Erythroblast (primary cell): ENCODE data around the gene ZNF276.
A peak's percentile ranks its signal among the peaks of the same experiment; 100 is the strongest.

Source experiments
- DNase-seq, 2 experiments: peaks; one replicate each; lab custom pipeline; 2025; lab: John Stamatoyannopoulos, UW
- GATA1 ChIP-seq: IDR thresholded peaks from 2 replicates; pipeline ENCODE4 v1.6.1; 2011; ENCODE audit warnings: low read depth, mild to moderate bottlenecking, control low read depth, low read length, moderate library complexity
- POLR2A ChIP-seq: IDR thresholded peaks from 2 replicates; pipeline ENCODE4 v1.6.1; 2011; ENCODE audit warnings: mild to moderate bottlenecking, low read length

The ZNF276 gene

GRCh38 chr16:89716493-89716892 lies 4.8 kb upstream of the ZNF276 start:
- DNase-seq: no peak
- TF ChIP-seq GATA1 (no peak), POLR2A (no peak)

DNA sequence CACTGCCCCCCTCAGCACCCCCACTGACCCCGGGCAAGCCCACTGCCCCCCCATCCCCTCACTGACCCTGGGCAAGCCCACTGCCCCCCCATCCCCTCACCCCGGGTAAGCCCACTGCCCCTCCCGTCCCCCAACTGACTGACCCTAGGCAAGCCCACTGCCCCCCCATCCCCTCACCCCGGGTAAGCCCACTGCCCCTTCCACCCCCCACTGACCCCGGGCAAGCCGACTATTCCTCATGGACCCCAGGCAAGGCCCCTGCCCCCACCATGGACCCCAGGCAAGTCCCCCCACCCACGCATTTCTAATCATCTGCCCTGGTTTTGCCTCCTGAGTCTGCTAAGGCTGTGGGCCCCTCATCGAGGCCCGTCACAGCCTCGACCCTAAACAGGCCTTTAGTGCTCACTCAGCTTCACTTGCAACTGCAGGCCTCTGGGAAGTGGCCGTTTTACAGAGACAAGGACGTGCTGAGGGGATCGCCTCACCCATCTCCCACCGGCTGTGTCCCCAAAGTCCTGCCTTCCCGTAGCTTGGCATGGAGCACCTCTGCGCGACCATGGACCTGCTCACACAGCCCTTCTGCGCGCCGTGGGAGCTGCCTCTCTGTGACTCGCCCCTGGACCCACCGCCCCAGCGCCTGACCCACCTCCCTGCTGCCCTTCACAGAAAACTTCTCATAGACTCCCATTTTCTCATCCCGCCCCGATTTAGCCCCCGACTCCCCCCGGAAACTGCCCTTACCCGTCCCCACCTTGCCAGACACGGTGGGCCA lies 4.2 kb upstream of the ZNF276 start:
- no peak for DNase-seq
- no peak for TF ChIP-seq GATA1
- no peak for TF ChIP-seq POLR2A

DNA sequence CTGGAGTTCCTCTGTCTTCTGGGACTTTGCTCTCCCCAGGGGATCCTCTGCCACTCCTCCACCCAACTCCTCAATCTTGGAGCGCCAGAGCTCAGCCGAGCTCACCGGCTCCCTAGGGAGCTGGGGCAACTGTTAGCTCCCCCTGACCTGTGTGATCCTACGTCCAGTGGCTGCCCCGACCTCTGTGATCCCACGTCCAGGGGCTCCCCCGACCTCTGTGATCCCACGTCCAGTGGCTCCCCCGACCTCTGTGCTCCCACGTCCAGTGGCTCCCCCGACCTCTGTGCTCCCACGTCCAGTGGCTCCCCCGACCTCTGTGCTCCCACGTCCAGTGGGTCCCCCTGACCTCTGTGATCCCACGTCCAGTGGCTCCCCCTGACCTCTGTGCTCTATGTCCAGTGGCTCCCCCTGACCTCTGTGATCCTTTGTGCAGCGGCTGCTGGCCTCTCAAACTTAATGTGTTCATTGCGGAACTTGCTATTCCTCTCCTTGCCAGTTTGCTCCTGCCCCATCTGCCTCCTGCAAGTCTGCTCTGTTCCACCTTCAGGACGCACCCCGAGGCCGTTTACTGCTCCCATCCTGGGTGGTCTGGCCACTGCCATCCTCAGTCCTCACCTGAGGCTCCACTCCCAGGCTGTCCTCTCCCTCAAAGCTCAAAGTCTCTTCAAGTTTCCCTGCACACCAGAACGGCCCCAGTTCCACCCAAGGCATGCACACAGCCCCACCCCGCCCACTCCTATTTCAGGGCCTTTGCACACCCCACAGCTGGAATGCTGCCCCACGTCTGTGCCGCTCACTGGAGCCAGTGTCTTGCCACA lies 3.4 kb upstream of the ZNF276 start:
- DNase-seq: peak in 1 of 2 experiments; percentile 35
- TF ChIP-seq POLR2A (no peak), GATA1 (no peak)

DNA sequence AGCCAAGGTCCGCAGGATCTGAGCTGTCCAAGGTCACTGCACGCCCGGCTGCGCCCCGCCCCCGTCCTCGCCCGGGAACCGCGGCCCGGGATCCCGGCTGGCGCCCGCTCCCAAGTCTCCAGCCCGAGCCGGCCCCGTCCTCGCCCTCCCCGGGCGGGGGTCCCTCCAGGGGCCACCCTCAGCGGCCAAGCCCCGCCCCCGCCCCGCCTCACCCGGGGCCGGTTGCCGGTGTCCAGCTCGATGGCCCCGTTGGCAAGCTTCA lies 855 bp upstream of the ZNF276 start:
- TF ChIP-seq POLR2A (no peak), GATA1 (no peak)
- DNase-seq: no peak

DNA sequence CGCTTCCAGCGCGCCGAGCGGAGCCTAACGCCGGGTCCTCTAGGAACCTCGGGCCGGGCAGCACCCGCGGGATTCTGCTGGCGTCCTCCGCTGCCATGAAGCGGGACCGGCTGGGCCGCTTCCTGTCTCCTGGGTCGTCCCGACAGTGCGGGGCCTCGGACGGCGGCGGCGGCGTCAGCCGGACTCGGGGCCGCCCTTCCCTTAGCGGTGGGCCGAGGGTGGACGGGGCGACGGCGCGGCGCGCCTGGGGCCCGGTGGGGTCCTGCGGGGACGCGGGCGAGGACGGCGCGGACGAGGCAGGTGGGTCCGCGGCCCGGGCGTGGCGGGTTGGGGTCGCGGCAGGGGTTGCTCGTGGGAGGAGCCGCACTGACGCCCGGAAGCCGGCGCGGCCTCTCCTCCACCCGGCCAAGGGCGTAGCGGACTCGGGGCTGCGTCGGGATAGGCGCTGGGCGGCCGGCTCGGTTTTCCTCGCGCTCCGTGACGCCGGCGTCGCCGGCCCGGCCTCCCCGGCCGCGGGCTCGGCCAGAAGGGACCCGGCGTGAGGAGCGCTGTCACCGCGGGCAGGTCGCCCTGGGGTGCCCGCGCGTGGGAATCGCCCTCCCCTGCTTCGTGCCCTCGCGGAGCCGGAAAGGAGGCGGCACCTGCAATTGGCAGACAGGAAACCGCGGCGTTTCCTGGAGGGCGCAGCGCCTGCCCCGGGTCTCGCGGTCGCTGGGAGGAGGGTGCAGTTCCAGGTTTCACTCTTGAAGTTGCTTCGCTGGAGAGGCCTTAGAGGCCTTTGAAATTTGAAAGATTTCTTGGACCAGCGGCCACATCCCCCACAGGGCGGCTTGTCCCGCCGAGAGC lies 432 bp downstream of the ZNF276 start:
- TF ChIP-seq GATA1: no peak
- no peak for TF ChIP-seq POLR2A
- DNase-seq: peak; percentile 62 to 71

DNA sequence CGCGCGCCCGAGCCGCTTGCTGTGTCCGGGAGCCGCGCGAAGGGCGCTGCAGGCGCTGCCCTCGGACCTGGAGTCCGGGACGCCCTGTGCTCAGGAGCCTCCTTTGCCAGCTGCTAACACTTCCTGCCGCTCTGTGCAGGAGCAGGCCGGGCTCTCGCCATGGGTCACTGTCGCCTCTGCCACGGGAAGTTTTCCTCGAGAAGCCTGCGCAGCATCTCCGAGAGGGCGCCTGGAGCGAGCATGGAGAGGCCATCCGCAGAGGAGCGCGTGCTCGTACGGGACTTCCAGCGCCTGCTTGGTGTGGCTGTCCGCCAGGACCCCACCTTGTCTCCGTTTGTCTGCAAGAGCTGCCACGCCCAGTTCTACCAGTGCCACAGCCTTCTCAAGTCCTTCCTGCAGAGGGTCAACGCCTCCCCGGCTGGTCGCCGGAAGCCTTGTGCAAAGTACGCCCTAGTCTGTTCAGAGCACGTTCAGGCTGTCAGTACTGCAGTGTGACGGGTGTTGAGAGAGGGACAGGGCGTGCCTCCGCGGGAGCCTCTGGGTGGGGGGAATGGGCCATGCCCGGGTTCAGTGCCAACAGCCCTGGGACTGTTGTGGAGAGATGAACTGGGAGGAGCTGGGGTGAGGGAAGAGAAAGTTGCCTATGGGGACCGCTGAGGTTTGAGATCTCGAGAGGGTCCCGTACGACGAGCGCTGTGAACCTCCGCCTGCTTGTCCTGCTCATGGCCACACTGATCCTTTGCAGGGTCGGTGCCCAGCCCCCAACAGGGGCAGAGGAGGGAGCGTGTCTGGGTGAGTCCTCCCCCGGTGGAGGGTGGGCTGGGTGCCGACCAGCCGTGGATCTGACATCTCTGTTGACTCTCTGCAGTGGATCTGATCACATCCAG lies 1.3 kb downstream of the ZNF276 start:
- DNase-seq: peak; percentile 73 to 86

GRCh38 chr16:89723279-89724250 lies 2.2 kb downstream of the ZNF276 start:
- no peak for DNase-seq
- TF ChIP-seq GATA1 (no peak), POLR2A (no peak)

More for the DNA sequence above, 1.3 kb downstream of the ZNF276 start:
- TF ChIP-seq GATA1: no peak
- TF ChIP-seq POLR2A: peak; percentile 60

- no peak for DNase-seq
- TF ChIP-seq GATA1: no peak
- TF ChIP-seq POLR2A: no peak
Observed at GRCh38 chr16:89727406-89728120, 6.2 kb downstream of the ZNF276 start.

DNA sequence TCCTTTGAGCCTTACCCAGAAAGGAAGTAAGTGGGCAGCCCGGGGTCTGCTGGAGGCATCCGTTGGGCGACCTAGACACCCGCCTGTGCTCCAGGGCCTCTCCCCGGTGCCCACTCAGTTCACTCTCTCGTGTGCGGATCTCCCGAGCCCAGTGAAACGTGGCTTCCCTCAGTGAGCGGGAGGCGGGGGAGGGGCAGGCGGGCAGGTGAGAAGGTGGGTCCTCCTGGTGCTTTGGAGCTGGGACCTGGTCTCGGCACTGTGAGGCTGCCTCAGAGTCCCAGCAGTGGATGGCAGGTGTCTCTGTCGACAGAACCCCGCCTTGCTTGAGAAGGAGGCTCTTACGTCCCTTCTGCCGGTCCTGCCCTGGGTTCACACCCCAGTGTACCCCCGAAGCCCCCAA lies 8.0 kb downstream of the ZNF276 start:
- TF ChIP-seq GATA1 (no peak), POLR2A (no peak)
- DNase-seq: no peak

GRCh38 chr16:89729863-89730593 lies 8.7 kb downstream of the ZNF276 start:
- TF ChIP-seq GATA1: no peak
- TF ChIP-seq POLR2A: no peak
- DNase-seq: no peak

- DNase-seq: no peak
- TF ChIP-seq GATA1 (no peak), POLR2A (no peak)
Observed at GRCh38 chr16:89730610-89731234, 9.4 kb downstream of the ZNF276 start.
